Activated CD4-positive, alpha-beta T cell treated with anti-CD3 and anti-CD28 coated beads, Interleukin-2, amount 50 U/mL, for 48 hours (primary cell): ENCODE data around the gene HACD2.

ENCODE experiments used
- DNase-seq, 2 experiments: peaks; one replicate each; pipeline ENCODE4 v3.0.0-alpha.2; 2020

The HACD2 gene

DNA sequence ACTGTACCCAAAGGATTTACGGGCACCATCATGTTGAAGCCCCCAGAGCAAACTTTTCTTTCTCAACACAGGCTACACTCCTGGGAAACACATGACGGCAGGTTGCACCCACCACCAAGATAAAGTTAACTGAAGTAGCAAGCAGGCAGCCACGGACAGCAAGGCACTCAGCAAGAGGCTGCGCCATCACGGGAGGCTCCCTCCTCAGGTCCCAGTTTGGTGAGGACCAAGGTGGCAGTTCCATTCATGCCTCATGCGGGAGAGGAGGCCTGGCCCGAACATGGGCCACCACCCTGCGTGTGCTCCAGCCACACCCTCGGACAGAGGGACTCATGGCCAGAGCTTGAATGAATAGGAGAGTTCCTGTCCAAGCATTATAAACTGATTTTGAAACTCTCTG lies 142.7 kb downstream of the HACD2 start:
- DNase-seq, result no peak
